Fibroblast of pulmonary artery (primary cell): Measurements from ENCODE around the gene APIP.

ENCODE experiments used
- DNase-seq: peaks from one replicate; pipeline ENCODE4 v3.0.0-alpha.2; 2010; ENCODE audit warnings: low read depth
- H3K4me3 ChIP-seq: replicated peaks from 2 replicates; pipeline ENCODE4 v1.5.1; 2011; ENCODE audit warnings: low read depth, mild to moderate bottlenecking, control low read depth, low read length, moderate library complexity
- CTCF ChIP-seq: IDR thresholded peaks from 2 replicates; pipeline ENCODE4 v1.5.1; 2011; ENCODE audit warnings: mild to moderate bottlenecking, control low read depth, low read length, inconsistent platforms; ENCODE audit errors: missing control alignments

APIP gene

GRCh38 chr11:34910817-34911216, 5.4 kb downstream of the APIP start:
- no peak for DNase-seq
- TF ChIP-seq CTCF, result no peak
- no peak overlapping the region for H3K4me3 ChIP-seq

DNA sequence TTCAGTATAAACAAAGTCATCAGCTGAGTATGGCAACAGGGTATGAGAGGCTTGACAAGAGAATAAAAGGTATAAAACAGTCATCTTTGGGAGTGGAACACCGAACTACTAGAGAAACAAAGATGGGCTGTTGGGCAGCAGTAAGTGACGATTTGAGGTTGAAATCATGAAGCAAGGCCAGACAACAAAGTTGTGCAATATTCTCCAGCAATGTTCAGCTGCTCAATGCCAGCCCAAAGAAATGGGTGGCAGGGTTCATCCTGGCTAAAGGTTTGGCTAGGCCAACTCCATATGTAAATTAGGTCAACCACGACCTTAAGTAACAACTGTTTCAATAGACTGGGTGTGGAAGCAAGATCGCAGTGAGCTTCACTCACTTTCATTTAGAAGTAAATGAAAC, 6.2 kb downstream of the APIP start:
- DNase-seq, result no peak
- TF ChIP-seq CTCF, result no peak

DNA sequence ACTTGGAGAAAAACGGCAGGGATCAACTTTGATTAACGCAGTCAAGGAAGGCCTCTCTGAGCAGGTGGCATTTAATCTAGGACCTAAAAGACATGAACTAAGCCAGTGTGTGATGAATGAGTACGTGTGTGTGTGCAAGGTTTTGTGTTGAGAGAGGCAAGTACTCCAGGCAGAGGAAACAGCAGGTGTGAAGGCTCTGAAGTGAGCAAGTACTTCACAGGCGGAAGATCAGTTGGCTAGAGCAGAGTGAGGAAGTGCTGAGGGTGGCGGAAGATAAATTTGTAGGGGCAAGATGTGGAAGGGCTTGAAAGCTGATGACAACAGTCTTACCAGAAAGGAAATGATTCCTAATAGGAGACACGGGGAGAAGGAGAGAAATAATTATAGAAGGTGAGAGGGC, 6.8 kb downstream of the APIP start:
- DNase-seq, result no peak
- TF ChIP-seq CTCF, result no peak
- H3K4me3 ChIP-seq, result no peak overlapping the region

More for the DNA sequence above, 6.2 kb downstream of the APIP start:
- H3K4me3 ChIP-seq, result no peak overlapping the region

- no peak for TF ChIP-seq CTCF
- DNase-seq, result no peak
Observed at GRCh38 chr11:34907934-34908593, 8.1 kb downstream of the APIP start.

GRCh38 chr11:34905666-34906065, 10.5 kb downstream of the APIP start:
- no peak for DNase-seq
- no peak for TF ChIP-seq CTCF
- no peak overlapping the region for H3K4me3 ChIP-seq

More at GRCh38 chr11:34907934-34908593, 8.1 kb downstream of the APIP start:
- H3K4me3 ChIP-seq, result no peak overlapping the region

- TF ChIP-seq CTCF, result no peak
- DNase-seq, result peak; percentile 29
- H3K4me3 ChIP-seq, result no peak overlapping the region
Observed at GRCh38 chr11:34904421-34904955, 11.7 kb downstream of the APIP start.

GRCh38 chr11:34899633-34900016, 16.6 kb downstream of the APIP start:
- no peak overlapping the region for H3K4me3 ChIP-seq
- no peak for DNase-seq
- no peak for TF ChIP-seq CTCF
